Measurements from ENCODE around the gene COX7B2. TPM values are rescaled to one million over a fixed set of nuclear protein-coding genes. Genes with fewer than 3 reads are reported as not detected.

COX7B2 gene
- total and polyA plus RNA-seq, 2 of the 4 experiments (the other 2 are of a cell fraction) = not detected

DNA sequence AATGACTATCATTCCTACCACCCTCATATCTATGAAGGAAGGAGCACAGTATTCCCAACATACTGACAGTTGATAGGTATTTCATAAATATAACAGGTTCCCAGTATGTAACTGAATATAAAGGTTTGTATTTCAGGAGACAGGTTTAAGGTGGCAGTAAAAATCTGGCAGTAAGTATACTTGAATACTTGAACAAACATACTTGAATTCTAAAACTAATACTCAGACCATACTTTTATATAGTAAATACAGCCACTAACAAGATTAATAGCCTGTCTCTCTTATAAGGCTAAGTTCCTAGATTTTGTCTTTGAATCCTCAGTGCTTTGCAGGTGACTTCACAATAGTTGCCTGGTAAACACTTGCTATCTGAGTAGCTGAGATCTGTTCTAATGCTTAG is 46.6 kb upstream of the COX7B2 start:
- no peak for TF ChIP-seq MAZ (IDR thresholded peaks at IDR 0.05; ENCODE audit: borderline replicate concordance, low read depth, low read length)
- no peak for TF ChIP-seq CEBPB (IDR thresholded peaks at IDR 0.05; ENCODE audit: low read depth, low read length)
- TF ChIP-seq CTCF (conservative IDR thresholded peaks at IDR 0.05; ENCODE audit: low read depth, low read length) = no peak
- TF ChIP-seq, protein P1, sequence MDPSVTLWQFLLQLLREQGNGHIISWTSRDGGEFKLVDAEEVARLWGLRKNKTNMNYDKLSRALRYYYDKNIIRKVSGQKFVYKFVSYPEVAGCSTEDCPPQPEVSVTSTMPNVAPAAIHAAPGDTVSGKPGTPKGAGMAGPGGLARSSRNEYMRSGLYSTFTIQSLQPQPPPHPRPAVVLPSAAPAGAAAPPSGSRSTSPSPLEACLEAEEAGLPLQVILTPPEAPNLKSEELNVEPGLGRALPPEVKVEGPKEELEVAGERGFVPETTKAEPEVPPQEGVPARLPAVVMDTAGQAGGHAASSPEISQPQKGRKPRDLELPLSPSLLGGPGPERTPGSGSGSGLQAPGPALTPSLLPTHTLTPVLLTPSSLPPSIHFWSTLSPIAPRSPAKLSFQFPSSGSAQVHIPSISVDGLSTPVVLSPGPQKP (IDR thresholded peaks at IDR 0.05; ENCODE audit: borderline replicate concordance, low read depth, low read length) = no peak
- no peak for TF ChIP-seq POLR2A (IDR thresholded peaks at IDR 0.05; ENCODE audit: low read depth, low read length)
- no peak for TF ChIP-seq SMC3 (IDR thresholded peaks at IDR 0.05; ENCODE audit: low read depth, low read length)
- no peak for TF ChIP-seq RFX5 (IDR thresholded peaks at IDR 0.05; ENCODE audit: low read depth, low read length)
- TF ChIP-seq USF2 (IDR thresholded peaks at IDR 0.05; ENCODE audit: low read depth, low read length) = no peak
- no peak for TF ChIP-seq MXI1 (IDR thresholded peaks at IDR 0.05; ENCODE audit: borderline replicate concordance, low read depth, low read length)
- TF ChIP-seq RCOR1 (IDR thresholded peaks at IDR 0.05; ENCODE audit: insufficient replicate concordance, low read length) = no peak
- TF ChIP-seq RAD21 (IDR thresholded peaks at IDR 0.05; ENCODE audit: low read length) = no peak
- no peak for TF ChIP-seq BHLHE40 (IDR thresholded peaks at IDR 0.05; ENCODE audit: low read depth, low read length)
- TF ChIP-seq FOS (IDR thresholded peaks at IDR 0.05; ENCODE audit: low read depth, low read length) = no peak
- no peaks in the 10 kb centered on the region for H3K36me3 ChIP-seq (ENCODE audit: control insufficient read depth, insufficient read depth, low read length)
- H3K18ac ChIP-seq (ENCODE audit: low read depth, low read length) = no peak overlapping the region
- H3K4me3 ChIP-seq (ENCODE audit: insufficient read depth, low read depth, low read length) = no peak overlapping the region
- no peaks in the 10 kb centered on the region for H3K9me1 ChIP-seq (ENCODE audit: insufficient read depth, low read length)
- peaks cover 6% of the 10 kb centered on the region for H3K4me1 ChIP-seq (ENCODE audit: control insufficient read depth, insufficient read depth, low read length)
- ATAC-seq (ENCODE audit: low read depth) = no peak
- intact Hi-C loops (cut with micrococcal nuclease) = no loop called here
- H3K4me2 ChIP-seq (ENCODE audit: low read depth, low read length) = no peak overlapping the region
- H4K91ac ChIP-seq (ENCODE audit: insufficient read depth, low read depth, low read length) = no peak overlapping the region
- no peaks in the 10 kb centered on the region for H4K20me1 ChIP-seq (ENCODE audit: insufficient read depth, low read length)
- H2BK20ac ChIP-seq (ENCODE audit: low read depth, low read length) = no peak overlapping the region
- no peak overlapping the region for H2BK15ac ChIP-seq (ENCODE audit: low read depth, low read length)
- no peaks in the 10 kb centered on the region for H3K79me1 ChIP-seq (ENCODE audit: low read depth in 1 of 2, low read length in 2 of 2)
- in situ Hi-C loops (cut with MboI; ENCODE audit: low sequenced_read_pairs) = no loop called here
- H3K23ac ChIP-seq (ENCODE audit: low read depth, low read length) = no peak overlapping the region
- no peak overlapping the region for H3K56ac ChIP-seq (ENCODE audit: extremely low read depth, insufficient read depth, low read length)
- H4K5ac ChIP-seq (ENCODE audit: low read depth, low read length) = no peak overlapping the region
- no peaks in the 10 kb centered on the region for H3K27me3 ChIP-seq (ENCODE audit: control insufficient read depth, insufficient read depth, low read length)
- H3K9ac ChIP-seq (ENCODE audit: low read depth, low read length) = no peak overlapping the region; the same call in 1 of the 2 replicates
- no peak overlapping the region for H2AK9ac ChIP-seq (replicated peaks; ENCODE audit: low read depth, low read length, poor library complexity)
- ChIA-PET POLR2A (ENCODE audit: unreplicated experiment) (no interaction called here), CTCF (no interaction called here)
- H2BK120ac ChIP-seq (ENCODE audit: low read depth, low read length) = no peak overlapping the region
- no peak overlapping the region for H2BK5ac ChIP-seq (ENCODE audit: low read depth, low read length, poor library complexity, severe bottlenecking)
- no peaks in the 10 kb centered on the region for H3K9me3 ChIP-seq (ENCODE audit: control insufficient read depth, insufficient read depth, low read length)
- H4K8ac ChIP-seq (ENCODE audit: low read depth in 2 of 2, low read length in 2 of 2) = no peak overlapping the region
- no TSS peak for BruUV-seq (replicated peaks)
- H3K14ac ChIP-seq (replicated peaks; ENCODE audit: low read depth, low read length) = no peak overlapping the region
- no peak overlapping the region for H2AK5ac ChIP-seq (ENCODE audit: low read depth, low read length)
- H3K4ac ChIP-seq (ENCODE audit: low read depth, low read length) = no peak overlapping the region
- H2AFZ ChIP-seq (replicated peaks; ENCODE audit: low read length, poor library complexity) = no peak overlapping the region
- DNase-seq = no peak
- H3K27ac ChIP-seq (ENCODE audit: insufficient read depth, low read length) = no peak overlapping the region
- dilution Hi-C loops (cut with HindIII; ENCODE audit: low sequenced_read_pairs, unreplicated experiment) = no loop called here

Measured in IMR-90 (cell line).